Ishikawa (cell line): ENCODE data around the gene ZDHHC7.

ENCODE experiments used
- CEBPB ChIP-seq: IDR thresholded peaks from 2 replicates; pipeline ENCODE4 v1.6.1; 2012
- EP300 ChIP-seq: IDR thresholded peaks from 2 replicates; pipeline ENCODE4 v1.6.1; 2012; ENCODE audit warnings: borderline replicate concordance
- FOXM1 ChIP-seq: IDR thresholded peaks from 2 replicates; pipeline ENCODE4 v1.6.1; 2012; ENCODE audit warnings: low read depth, borderline replicate concordance
- MAX ChIP-seq: IDR thresholded peaks from 2 replicates; pipeline ENCODE4 v1.6.1; 2012
- NFIC ChIP-seq: IDR thresholded peaks from 2 replicates; pipeline ENCODE4 v1.6.1; 2012
- RAD21 ChIP-seq: IDR thresholded peaks from 2 replicates; pipeline ENCODE4 v1.6.1; 2012; ENCODE audit warnings: low read depth
- REST ChIP-seq: IDR thresholded peaks from 2 replicates; pipeline ENCODE4 v1.6.1; 2012; ENCODE audit warnings: low read depth, mild to moderate bottlenecking
- TAF1 ChIP-seq: IDR thresholded peaks from 2 replicates; pipeline ENCODE4 v1.6.1; 2012; ENCODE audit warnings: low read depth, mild to moderate bottlenecking

- TF ChIP-seq MAX: no peak
- TF ChIP-seq RAD21: no peak
- TF ChIP-seq EP300: no peak
- TF ChIP-seq NFIC: no peak
- no peak for TF ChIP-seq REST
- TF ChIP-seq CEBPB: no peak
- no peak for TF ChIP-seq TAF1
- TF ChIP-seq FOXM1: no peak
Measured at GRCh38 chr16:84959045-84959576, 52.2 kb downstream of the ZDHHC7 start.
